Measurements from ENCODE around the gene ZNF506. TPM values are rescaled to one million over a fixed set of nuclear protein-coding genes. Genes with fewer than 3 reads are reported as not detected.
"Not testable (repeated sequence)": the region's sequence is repeated elsewhere in the genome, so short reads cannot be mapped to it uniquely, and the experiment has no call there.

Gene ZNF506
- total RNA-seq, 1 donor from 2014 or later: 15.3 TPM

GRCh38 chr19:19781791-19782190 lies 39.8 kb downstream of the ZNF506 start:
- intact Hi-C loops (cut with micrococcal nuclease): not testable (repeated sequence)

DNA sequence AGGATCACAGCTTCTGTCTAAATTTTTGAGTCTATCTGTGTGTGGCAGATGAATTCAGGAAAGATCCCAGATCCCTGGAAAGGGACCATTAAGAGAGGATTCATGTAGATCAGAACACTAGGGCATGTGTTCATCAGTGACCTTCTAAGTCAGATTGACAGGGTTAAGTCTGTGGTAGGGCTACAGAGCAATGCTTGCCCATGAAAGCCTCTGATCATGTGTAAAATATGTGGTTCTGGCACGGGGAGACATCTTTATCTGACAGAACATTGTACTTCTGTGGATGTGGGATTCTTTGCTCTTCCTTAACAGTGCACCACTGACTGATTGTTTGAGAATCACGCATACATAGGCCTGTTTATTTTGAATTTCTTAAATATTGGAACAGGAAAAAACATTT lies 42.9 kb downstream of the ZNF506 start:
- intact Hi-C loops (cut with micrococcal nuclease): loop anchor here (5.0 kb wide), 1 partner anchor 246 kb away; no protein-coding TSS in a partner anchor

GRCh38 chr19:19777692-19778091 lies 43.9 kb downstream of the ZNF506 start:
- intact Hi-C loops (cut with micrococcal nuclease): loop anchor here (5.0 kb wide), 1 partner anchor 245 kb away; no protein-coding TSS in a partner anchor

- intact Hi-C loops (cut with micrococcal nuclease): loop anchor here (1.0 to 5.0 kb wide), 6 partner anchors 43 to 244 kb away; partner anchors contain the start of genes ZNF101, ZNF14, ZNF253 and ZNF506
Measured at GRCh38 chr19:19776206-19777008, 45.1 kb downstream of the ZNF506 start.

DNA sequence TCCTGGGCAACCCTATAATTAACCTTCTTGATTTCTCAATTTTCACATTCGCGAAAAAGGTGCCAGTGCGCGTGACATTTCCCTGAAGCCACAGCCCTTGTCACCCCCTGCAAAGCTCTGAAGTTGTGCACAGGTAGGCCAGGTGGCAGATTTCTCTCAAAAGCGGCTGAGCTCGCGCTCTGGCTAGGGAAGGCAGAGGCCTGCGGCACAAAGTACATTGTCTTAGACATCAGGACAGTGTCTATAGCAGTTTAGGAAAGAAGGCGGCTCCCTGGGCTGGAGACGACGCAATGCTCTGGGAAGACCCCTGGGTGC lies 45.7 kb downstream of the ZNF506 start:
- intact Hi-C loops (cut with micrococcal nuclease): loop anchor here (1.0 to 5.0 kb wide), 6 partner anchors 43 to 244 kb away; partner anchors contain the start of genes ZNF101, ZNF14, ZNF253 and ZNF506

DNA sequence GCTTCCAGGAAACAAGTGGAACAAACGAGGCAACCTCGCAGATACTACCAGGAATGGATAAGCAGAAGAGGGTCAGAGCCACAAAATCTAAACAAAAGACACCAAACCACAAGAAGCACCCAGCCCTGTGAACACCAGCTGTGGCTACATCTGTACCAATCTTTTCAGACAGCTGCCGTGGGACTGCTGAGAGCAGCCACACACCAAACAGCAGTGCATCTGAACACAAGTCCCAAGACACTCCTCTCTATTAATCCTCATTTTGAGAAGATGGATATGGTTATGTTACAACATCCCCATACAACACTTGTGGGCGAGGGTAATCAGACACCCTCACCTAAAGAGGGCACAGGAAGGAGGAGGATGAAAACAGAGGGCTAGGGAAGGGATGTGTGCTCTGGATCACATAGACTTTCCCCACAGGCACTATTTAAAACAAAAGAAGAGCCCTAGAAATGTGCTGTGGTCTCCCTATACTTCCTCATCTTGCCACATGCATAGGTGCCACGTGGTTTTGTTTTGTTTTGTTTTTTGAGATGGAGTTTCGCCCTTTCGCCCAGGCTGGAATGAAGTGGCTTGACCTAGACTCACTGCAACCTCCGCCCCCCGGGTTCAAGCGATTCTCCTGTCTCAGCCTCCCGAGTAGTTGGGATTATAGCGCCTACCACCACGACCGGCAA lies 47.1 kb downstream of the ZNF506 start:
- intact Hi-C loops (cut with micrococcal nuclease): loop anchor here (5.0 kb wide), 1 partner anchor 242 kb away; no protein-coding TSS in a partner anchor

- intact Hi-C loops (cut with micrococcal nuclease): not testable (repeated sequence)
Measured at GRCh38 chr19:19771963-19772362, 49.6 kb downstream of the ZNF506 start.

DNA sequence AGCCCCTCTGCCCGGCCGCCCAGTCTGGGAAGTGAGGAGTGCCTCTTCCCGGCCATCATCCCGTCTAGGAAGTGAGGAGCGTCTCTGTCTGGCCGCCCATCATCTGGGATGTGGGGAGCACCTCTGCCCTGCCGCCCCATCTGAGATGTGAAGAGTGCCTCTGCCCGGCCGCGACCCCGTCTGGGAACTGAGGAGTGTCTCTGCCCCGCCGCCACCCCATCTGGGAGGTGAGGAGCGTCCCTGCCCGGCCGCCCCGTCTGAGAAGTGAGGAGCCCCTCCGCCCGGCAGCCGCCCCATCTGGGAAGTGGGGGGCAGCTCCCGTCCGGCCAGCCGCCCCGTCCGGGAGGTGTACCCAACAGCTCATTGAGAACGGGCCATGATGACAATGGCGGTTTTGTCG lies 51.6 kb downstream of the ZNF506 start:
- intact Hi-C loops (cut with micrococcal nuclease): not testable (repeated sequence)

DNA sequence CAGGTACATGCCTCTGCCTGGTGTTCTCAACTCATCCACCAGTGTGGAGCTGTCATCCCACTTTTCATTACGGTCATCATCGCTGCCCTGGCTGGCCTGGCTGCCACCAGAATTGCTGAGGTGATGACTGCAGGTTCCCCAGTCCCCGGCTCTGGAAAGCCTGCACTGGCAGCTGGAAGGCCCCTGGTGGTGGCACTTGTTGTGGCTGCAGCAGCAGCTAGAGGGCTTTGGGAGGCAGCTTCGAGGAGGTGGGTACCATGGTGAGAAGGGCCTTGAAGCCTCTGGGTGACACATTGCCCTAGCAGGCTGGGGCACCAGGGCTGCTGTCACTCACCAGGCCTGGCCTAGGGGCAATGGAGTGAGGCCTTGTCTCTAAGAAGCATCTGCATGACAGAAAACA lies 63.4 kb downstream of the ZNF506 start:
- intact Hi-C loops (cut with micrococcal nuclease): no loop called here

DNA sequence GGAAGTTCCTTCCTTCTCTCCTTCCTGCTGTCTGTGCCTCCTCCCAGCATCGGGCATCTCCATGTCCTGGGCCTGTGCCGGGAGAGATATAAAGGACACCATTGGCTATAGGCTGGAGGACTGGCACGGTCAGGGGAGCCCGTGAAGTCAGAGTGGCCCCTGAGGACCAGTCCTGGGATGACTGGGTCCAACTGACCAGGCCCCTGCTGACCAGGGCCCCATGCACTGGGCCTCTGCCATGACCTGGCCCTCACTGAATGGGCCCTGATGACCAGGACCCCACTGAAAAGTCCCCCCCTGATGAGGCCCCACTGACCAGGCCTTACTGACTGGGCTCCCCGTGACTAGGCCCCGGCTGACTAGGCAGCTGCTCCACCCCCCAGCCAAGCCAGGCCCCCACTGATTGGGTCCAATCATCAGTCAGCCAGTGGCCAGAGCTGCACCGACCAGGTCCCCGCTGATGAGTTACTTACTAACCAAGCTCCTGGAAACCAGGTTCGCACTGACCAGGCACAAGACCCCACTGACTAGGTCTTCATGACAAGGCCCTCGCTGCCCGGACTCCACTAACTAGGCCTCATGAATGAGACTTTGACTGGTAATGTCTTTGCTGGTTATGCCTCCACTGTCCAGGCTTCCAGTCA lies 68.7 kb downstream of the ZNF506 start:
- intact Hi-C loops (cut with micrococcal nuclease): no loop called here

GRCh38 chr19:19751846-19752245 lies 69.7 kb downstream of the ZNF506 start:
- intact Hi-C loops (cut with micrococcal nuclease): no loop called here

DNA sequence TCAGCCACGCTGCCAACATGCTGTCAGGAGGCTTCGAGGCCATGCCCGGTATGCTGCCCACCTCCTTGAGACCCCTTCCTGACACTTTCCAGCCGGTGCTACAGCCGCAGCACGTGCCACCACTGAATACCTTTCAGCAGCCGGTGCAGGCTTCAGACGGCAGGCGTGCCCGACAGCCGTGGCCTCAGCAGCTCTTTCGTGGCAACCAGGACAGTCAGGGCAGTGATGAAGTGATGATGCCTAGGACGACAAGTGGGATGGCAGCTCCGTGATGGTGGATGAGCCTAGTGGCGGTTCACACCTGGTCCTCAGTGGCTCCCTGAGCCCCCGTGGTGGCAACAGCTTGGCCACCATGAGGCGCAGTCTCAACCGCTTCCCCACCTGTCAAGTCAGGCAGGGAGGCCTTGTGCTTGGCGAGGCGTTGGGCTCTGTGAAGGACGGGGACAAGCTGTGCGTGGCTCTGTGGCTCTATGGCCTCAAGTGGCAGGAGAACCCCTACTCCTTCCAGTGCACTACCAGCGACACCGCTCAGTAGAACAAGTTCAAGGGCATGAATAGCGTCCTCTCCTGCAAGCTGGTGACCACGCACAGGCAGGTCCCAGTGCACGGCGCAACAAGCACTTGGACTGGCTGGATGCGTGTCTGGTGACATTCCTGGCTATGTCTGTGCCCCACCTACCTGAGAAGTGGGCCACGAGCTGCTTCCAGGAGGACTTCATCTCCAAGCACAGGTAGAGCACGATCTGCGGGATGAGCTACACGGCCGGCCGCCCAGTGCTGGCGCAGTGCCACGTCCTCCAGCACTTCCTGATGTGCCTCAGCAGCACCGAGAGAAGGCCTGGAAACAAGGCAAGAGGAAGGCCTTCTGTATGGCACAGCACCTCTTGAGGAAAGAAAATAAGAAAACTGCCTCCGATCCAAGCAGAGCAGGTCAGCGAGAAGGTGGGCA lies 70.4 kb downstream of the ZNF506 start:
- intact Hi-C loops (cut with micrococcal nuclease): no loop called here

DNA sequence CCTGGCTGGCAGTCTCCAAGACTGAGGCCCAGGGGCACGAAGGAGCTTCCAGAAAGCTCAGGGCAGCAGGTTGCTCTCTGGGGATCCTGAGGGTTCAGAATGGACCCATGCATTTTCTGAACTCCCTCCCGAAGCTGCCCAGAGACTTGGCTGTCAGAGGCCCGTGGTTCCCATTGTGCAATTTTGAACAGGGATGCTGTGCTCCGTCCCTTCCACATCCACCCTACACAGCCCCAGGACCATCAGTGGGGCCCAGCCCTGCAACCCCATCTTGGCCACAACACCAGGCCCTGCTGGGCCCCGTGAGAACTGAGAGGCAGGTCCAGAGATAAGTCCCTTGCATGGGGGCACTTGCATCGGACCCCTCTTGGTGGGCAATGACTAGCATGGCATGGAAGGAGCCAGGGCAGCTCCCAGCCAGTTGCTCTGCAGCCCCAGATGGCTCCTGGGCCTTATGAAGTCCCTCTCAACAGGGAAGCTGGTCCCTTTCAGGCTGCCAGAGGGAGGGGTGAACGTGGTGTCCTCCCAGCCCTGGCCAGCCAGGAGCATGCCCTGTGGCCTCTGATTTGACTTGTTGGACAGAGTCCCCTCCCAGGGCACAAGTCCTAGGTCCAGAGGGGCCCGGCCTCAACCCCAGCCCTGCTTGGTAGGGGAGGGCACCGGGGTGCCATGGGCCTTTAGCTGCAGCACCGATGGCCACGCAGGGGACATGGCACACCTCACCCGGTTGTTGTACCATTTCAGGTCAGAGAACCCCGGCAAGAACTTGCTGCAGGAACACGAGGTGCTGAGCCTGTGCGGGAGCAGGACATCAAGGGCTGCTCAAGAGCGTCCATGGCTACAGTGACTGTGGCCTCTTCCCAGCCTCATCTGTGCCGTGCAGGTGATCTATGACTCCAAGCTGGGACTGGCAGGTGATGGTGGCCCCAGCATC lies 71.4 kb downstream of the ZNF506 start:
- intact Hi-C loops (cut with micrococcal nuclease): no loop called here

DNA sequence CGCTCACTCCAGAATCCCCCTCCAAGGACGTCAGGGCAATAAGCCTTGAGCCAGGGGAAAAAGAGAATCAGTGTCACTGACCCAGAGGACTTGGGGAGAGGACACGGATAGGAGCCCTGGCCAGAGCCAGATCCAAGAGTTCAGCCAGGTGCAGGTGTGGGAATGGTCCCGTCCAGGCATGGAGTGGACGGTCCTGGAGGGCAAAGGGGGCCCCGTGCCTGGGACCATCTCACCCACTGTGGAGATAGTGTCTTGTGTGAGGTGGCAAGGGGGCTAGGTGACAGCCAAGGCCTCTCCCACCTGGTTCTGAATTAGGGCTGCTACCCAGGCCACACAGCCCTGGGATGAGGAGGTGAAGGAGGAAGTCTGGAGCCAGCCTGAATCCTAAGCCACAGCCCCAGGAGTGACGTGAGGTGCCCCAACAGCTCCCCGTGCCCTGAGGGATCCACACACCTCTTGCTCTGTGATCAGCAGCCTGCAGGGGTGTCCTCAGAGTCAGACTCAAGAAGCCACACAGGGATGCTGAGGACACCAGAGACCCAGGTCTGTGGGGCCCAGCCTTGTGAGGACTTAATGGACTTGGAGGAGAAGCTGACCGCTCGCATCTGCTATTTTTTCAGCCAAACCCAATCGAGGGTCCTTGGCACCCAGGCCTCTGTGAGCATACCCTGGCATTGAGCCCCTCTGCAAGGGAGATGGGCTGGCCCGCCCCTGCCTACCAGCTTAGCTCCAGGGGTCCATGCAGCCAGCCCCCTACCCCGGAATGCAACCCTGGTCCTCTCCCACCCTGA lies 72.2 kb downstream of the ZNF506 start:
- intact Hi-C loops (cut with micrococcal nuclease): no loop called here

DNA sequence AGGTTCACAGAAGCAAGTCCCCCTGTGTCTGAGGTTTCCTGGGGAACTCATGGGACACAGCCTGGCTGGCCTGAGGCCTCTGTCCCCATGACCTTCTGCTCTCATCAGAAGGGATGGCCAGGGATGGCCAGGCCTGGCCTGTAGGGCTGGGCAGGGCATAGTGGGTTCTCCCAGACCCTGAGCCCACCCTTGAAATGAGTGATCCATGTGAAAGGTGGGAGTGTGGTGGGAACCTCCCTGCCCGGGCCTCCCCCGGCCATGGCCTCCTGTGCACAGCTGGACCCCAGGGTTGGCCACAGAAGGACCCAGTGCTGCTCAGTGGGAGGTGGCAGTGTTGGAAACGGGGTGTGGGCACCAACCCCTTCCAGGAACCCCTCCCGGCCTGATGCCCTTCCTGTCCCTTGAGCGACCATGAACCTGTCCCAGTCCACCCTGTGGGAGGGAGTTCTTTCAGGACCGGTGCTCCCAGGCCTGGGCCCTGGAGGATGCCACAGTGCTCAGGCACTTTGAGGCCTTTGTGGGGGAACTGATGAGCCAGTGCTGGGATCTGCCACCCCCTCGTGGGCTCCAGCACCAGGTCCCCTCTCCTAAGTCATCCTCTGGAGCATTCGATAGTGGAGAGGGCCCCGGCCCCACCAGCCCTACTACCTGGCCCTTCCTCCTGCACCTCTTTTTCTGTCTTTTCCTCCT lies 73.2 kb downstream of the ZNF506 start:
- intact Hi-C loops (cut with micrococcal nuclease): no loop called here

DNA sequence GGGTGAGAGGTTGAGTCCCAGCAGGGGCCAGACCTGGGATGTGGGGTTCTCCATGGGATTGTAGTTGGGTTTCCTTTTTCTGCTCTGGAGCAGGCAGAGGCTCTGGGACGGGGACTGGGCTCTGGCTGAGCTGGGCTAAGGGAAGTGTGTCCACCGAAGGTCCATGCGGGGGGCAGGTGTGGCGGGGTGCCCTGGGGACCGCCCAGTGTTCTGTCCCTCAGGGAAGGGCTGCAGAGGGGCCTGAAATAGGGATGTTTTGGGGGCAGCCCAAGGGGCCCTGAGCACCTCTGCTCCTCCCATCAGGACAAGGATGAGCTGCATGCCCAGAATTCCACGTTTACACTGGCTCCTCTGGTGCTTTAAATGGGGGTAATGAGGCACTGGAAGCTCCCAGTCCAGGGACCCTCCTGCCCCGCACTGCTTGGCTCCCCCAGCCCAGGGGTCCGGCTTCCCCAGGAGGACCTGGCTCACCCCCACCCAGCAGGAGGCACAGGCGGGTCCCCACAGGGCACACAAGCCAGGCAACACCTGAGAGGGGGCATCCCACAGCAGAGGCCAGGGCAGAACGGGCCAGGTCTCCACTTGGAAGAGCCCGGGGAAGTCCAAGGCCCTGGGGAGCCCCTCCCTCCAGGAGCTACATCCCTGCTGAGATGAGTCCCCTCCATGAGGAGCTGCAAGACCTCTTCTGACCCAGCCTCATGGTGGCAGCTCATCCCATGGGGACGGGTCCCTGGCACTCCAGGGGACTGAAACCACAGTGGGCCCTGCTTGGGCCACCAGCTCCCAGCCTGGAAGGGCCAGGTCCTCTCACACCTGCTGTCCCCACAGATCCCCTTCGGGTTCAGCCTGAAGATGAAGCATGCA lies 74.0 kb downstream of the ZNF506 start:
- intact Hi-C loops (cut with micrococcal nuclease): no loop called here
